SK-N-SH (cell line): Measurements from ENCODE around the gene HBP1.

ENCODE experiments used
- EP300 ChIP-seq, 2 experiments: IDR thresholded peaks; 2 replicates each; pipeline versions ENCODE4 v1.4.0 to v1.6.1; 2012; ENCODE audit warnings: borderline replicate concordance in 1 of 2, low read depth in 1 of 2, low read length in 1 of 2
- TCF12 ChIP-seq: IDR thresholded peaks from 2 replicates; pipeline ENCODE4 v1.4.0; 2012
- TF ChIP-seq, protein P1 (sequence below): fragments of 200-600 bp; sonication (generic); IDR thresholded peaks from 2 replicates; pipeline ENCODE4 v1.6.1; 2017; ENCODE audit warnings: antibody characterized with exemption, mild to moderate bottlenecking, moderate library complexity

DNA sequence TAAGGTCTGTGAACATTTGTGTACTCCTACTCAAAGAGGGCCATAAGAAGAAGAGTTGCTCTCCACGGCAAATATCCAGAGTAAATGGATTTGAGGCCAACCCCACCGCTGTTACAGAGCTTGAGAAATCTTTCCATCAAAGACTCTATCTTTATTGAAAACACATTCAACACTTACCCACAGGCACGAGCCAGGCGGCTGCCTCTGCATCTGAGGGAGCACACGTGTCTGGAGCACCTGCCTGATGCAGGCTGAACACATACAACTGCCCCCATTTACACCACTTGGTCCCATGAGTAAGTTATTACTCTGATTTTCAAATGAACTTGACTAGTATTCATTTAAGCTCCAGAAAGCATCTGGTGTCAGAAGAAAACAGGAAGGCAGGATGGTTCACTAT, 38.7 kb downstream of the HBP1 start:
- TF ChIP-seq EP300 (IDR thresholded peaks at IDR 0.05; ENCODE audit: borderline replicate concordance in 1 of 2, low read depth in 1 of 2, low read length in 1 of 2), result no peak; a peak in 1 of 4 replicates
- TF ChIP-seq, protein P1, sequence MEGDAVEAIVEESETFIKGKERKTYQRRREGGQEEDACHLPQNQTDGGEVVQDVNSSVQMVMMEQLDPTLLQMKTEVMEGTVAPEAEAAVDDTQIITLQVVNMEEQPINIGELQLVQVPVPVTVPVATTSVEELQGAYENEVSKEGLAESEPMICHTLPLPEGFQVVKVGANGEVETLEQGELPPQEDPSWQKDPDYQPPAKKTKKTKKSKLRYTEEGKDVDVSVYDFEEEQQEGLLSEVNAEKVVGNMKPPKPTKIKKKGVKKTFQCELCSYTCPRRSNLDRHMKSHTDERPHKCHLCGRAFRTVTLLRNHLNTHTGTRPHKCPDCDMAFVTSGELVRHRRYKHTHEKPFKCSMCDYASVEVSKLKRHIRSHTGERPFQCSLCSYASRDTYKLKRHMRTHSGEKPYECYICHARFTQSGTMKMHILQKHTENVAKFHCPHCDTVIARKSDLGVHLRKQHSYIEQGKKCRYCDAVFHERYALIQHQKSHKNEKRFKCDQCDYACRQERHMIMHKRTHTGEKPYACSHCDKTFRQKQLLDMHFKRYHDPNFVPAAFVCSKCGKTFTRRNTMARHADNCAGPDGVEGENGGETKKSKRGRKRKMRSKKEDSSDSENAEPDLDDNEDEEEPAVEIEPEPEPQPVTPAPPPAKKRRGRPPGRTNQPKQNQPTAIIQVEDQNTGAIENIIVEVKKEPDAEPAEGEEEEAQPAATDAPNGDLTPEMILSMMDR, result no peak
- TF ChIP-seq TCF12, result no peak
